WI38 (cell line): ENCODE results near the gene KRTAP2-3.
"Not testable (repeated sequence)": the region's sequence is repeated elsewhere in the genome, so short reads cannot be mapped to it uniquely, and the experiment has no call there.

Experiments
- H3K4me3 ChIP-seq: 2 replicates; pipeline ENCODE4 v1.5.1; 2011; ENCODE audit warnings: low read depth, mild to moderate bottlenecking, control low read depth, low read length
- TF ChIP-seq, protein P1 (sequence below): IDR thresholded peaks from 2 replicates; pipeline ENCODE4 v1.5.1; 2012; ENCODE audit warnings: low read depth, mild to moderate bottlenecking, control low read depth, low read length

KRTAP2-3 gene

DNA sequence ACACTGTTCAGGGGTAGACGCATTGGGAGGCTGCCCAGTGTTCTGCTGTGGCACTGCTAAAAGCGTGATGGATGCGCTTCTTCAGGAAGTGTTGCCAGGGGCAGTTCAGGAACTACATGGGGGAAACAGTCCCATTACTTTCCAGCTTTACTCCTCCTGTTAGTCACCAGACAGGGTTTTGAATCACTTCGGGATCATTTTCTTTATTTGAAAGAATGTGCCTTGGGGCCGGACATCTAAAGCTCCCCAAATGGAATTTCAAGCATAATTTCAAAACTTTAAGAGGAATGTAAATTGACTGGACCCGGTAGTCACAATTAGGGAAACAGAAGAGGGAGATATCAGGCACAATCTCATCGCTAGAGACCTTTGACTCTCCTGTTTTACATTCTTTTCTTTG lies 11.5 kb downstream of the KRTAP2-3 start:
- TF ChIP-seq, protein P1, sequence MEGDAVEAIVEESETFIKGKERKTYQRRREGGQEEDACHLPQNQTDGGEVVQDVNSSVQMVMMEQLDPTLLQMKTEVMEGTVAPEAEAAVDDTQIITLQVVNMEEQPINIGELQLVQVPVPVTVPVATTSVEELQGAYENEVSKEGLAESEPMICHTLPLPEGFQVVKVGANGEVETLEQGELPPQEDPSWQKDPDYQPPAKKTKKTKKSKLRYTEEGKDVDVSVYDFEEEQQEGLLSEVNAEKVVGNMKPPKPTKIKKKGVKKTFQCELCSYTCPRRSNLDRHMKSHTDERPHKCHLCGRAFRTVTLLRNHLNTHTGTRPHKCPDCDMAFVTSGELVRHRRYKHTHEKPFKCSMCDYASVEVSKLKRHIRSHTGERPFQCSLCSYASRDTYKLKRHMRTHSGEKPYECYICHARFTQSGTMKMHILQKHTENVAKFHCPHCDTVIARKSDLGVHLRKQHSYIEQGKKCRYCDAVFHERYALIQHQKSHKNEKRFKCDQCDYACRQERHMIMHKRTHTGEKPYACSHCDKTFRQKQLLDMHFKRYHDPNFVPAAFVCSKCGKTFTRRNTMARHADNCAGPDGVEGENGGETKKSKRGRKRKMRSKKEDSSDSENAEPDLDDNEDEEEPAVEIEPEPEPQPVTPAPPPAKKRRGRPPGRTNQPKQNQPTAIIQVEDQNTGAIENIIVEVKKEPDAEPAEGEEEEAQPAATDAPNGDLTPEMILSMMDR = no peak

GRCh38 chr17:41046735-41047465 lies 13.0 kb downstream of the KRTAP2-3 start, which contains the start of gene KRTAP2-1:
TSS of gene KRTAP2-1 (minus strand) at chr17:41047316. CDS start at chr17:41047267, 49 bp downstream.
- not testable (repeated sequence) for H3K4me3 ChIP-seq

More for the DNA sequence above, 11.5 kb downstream of the KRTAP2-3 start:
- H3K4me3 ChIP-seq = peak overlapping the region; percentile 7

DNA sequence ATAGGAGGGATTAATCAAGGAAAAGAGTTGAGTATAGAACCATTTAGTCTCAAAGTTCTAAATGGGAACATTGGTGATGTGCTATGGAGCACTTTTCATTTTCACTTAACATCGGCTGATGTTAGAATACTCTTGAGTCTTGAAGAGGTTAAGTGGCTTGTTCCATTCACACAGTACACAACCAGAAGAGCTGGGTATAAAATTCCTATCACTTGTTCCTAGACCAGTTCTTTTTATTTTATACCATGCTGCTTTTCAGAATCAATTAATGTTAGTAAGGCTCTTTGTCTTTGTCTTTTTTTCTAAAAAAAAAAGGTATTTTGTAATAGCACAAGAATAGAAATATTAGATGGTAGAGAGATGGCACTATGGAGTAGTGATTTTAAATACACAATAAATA lies 17.0 kb downstream of the KRTAP2-3 start:
- no peak overlapping the region for H3K4me3 ChIP-seq
- TF ChIP-seq, protein P1 = no peak

- H3K4me3 ChIP-seq = not testable (repeated sequence)
Observed at GRCh38 chr17:41040783-41041571, 18.9 kb downstream of the KRTAP2-3 start, which contains the start of gene KRTAP1-1. TSS of gene KRTAP1-1 (minus strand) at chr17:41041450. CDS start at chr17:41041397, 53 bp downstream.

- H3K4me3 ChIP-seq = no peak overlapping the region
- TF ChIP-seq, protein P1 = no peak
Observed at GRCh38 chr17:41037853-41038350, 22.0 kb downstream of the KRTAP2-3 start.

GRCh38 chr17:41034346-41034935 lies 25.5 kb downstream of the KRTAP2-3 start, which contains the start of gene KRTAP1-3:
TSS of gene KRTAP1-3 (minus strand) at chr17:41034874. CDS start at chr17:41034821, 53 bp downstream.
- not testable (repeated sequence) for H3K4me3 ChIP-seq

DNA sequence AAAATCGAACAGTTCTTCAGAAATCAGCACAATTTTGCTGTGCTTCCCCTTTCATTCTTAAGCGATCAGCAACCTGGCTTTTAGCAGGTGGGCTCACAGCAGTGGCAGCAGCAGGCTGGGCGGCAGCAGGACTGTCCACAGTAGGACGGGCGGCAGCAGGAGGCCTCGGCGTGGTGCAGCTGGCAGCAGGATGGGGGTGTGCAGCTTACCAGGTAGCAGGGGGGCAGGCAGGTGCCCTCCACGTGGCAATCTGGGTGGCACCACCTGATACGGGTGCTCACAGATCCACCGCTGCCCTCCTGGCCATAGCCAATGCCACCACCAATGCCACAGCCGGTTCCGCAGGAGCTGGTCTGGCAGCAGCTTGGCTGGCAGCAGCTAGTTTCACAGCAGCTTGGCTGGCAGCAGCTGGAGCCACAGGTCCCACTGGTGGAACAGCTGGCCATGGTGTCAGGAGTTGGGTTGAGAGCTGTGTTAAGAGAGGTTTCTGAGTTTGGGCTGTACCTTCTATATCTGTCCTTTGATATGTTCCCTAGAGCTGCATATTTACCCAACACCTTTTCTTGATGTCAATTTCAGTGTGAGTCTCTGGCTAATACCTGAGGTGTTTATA lies 30.2 kb downstream of the KRTAP2-3 start, which contains the start of gene KRTAP1-4:
KRTAP1-4 (minus strand) TSS at position 563 of the 613 bp plus-strand sequence; CDS start at position 446, 117 bp downstream.
- TF ChIP-seq, protein P1 = no peak
- H3K4me3 ChIP-seq = no peak within 1 kb of the TSS

- TF ChIP-seq, protein P1 = no peak
- no peak within 1 kb of the TSS for H3K4me3 ChIP-seq
Observed at GRCh38 chr17:41026715-41027471, 33.0 kb downstream of the KRTAP2-3 start, which contains the start of gene KRTAP1-5. TSS of gene KRTAP1-5 (minus strand) at chr17:41027208. CDS start at chr17:41027155, 53 bp downstream.
